Right ventricle myocardium inferior (tissue), 1 donor: ENCODE data around the gene IRF3. TPM values are rescaled to one million over a fixed set of nuclear protein-coding genes. Genes with fewer than 3 reads are reported as not detected.

ENCODE experiments used
- ATAC-seq: fragments of 200-7000 bp; cut with Tn5 transposase; one replicate; pipeline ENCODE4 v1.9.1; 2020; ENCODE audit warnings: mild to moderate bottlenecking, moderate library complexity
- DNase-seq: peaks from one replicate; pipeline ENCODE4 v3.0.0; 2021; ENCODE audit errors: missing footprints
- intact Hi-C: fragments of 100-400 bp; cut with DNase I; formaldehyde crosslinking; loops from one replicate; pipeline ENCODE4 v1.11.0; 2022
- total RNA-seq: library from RNA; stranded (reverse); fragmentation: NEBNext Ultra II Directional; extraction: Animal tissue kit (Norgen Biotek cat#: 25700); gene quantifications from one replicate; pipeline ENCODE4 v1.2.1, GENCODE V29; 2021
- donor health status: DM: no; HTN: yes; CAD: no; lungs with severe emphysema.

The IRF3 gene
- total RNA-seq, 1 donor from 2014 or later: 36.4 TPM

DNA sequence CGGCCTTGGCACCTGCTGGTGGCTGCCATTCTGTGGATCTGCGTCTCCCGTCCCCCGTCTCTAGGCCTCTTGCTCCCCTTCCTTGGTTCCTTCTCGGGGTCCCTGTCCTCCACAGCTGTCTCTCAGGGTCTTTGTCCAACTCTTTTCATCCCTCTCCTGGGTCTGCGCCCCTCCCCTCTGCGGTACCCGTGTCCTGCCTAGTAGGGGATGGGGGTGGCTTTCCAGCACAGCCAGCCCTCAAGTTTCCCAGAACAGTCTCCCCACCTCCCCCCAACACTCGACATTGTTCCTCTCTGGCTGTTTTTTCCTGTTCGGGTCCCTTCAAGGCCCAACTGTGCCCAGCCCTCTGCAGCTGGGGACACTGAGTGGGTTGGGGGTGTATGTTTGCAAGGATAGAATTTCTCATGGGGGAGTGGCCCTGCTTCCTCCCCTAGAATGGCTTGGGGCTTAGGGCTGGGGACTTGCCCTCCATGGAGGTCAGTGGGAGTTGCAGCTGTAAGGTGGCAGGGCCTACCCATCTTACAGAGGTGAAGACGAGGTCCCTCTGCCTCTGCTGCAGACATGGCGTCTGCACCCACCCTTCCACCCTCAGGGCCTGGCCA is 23.0 kb upstream of the IRF3 start:
- no peak for ATAC-seq
- intact Hi-C loops: no loop called here

DNA sequence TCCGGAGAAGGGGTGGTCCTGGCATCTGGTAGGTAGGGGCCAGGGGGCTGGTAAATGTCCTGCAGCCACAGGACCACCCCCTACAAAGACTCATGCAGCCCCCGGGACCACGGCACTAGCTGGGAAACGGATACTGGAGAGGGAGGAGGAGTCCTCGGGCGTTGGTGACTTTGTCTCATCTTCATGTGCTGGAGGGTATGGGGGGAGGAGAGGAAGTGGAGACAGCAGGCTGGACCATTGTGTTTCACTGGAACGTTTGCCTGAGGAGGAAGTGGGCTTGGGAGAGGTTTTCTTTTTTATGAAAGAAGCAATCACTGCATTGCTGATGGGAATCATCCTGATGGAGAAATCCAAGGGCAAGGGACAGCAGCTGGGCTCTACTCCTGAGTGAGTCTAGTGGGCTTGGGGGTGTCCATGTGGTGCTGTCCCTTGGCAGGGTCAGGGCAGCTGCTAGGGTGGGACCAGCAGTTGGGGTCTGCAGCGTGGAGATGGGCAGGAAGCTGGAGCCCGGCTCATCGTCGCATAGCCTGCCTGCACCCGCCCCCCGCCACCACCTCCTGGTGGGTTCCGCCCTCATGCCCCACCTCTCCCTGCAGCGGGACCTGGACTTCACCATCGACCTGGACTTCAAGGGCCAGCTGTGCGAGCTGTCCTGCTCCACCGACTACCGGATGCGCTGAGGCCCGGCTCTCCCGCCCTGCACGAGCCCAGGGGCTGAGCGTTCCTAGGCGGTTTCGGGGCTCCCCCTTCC is 22.1 kb upstream of the IRF3 start:
- intact Hi-C loops: no loop called here

More for the DNA sequence above, 23.0 kb upstream of the IRF3 start:
- no peak for DNase-seq

DNA sequence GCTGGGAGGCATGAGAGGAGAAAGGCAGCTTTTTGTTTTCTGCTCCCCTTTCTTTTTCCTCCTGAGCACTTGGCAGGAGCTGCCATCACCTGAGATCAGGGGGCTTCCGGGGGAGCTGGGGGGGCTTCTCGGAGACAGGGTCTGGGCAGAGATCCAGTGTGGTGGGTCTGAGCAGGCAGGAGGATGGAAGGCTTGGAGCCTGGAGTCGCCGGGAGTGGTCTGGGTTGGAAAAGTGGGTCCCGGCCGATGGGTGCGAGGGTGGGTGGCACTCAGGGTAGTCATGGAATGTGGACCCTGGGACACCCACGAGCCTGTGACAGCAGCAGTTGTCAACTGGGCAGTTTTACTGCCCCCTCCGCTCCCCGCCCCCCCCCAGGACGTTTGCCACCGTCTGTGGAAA is 21.5 kb upstream of the IRF3 start:
- DNase-seq: no peak
- no peak for ATAC-seq
- intact Hi-C loops: no loop called here

More for the DNA sequence above, 22.1 kb upstream of the IRF3 start:
- DNase-seq (no peak), ATAC-seq (no peak)

DNA sequence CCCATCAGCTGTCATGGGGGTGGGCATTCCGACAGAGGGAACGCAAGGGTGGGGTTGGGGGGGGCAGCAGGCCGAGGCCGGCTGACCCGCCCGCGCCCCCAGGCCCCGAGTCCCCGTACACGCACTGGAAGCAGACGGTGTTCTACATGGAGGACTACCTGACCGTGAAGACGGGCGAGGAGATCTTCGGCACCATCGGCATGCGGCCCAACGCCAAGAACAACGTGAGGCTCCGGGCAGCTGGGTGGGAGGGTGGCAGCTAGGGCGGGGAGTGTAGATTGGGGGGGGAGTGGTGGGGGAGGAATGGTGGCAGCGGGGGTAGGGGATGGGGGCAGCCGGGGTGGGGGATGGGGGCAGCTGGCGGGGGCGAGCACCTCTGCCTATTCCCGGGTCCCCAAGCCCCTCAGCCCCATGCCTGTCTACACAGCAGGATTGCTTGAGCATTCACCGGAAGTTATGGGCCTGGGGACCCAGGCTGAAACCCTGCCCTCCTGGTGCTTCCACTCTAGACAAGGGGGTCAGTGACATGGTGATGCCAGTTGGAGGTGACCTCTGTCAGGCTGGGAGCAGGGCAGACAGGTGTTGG is 20.9 kb upstream of the IRF3 start:
- ATAC-seq (no peak), DNase-seq (no peak)
- intact Hi-C loops: no loop called here

DNA sequence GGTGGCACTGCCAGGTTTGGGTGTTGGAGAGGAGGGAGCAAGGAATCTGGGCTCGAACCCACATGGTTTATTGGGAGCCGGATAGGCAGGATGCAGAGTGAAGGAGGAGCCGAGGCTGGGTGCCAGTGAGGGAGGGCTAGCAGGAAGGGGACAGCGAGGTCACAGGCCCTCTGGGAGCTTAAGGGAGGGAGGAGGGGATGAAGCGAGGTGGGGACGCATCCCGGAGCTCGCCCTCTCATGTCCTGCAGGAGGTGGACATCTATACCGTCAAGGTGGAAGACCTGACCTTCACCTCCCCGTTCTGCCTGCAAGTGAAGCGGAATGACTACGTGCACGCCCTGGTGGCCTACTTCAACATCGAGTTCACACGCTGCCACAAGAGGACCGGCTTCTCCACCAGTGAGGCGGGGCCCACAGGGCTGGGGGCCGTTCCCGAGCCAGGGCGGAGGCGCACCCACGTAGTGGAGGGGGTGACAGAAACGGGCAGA is 20.2 kb upstream of the IRF3 start:
- ATAC-seq: no peak
- DNase-seq: no peak
- intact Hi-C loops: no loop called here

DNA sequence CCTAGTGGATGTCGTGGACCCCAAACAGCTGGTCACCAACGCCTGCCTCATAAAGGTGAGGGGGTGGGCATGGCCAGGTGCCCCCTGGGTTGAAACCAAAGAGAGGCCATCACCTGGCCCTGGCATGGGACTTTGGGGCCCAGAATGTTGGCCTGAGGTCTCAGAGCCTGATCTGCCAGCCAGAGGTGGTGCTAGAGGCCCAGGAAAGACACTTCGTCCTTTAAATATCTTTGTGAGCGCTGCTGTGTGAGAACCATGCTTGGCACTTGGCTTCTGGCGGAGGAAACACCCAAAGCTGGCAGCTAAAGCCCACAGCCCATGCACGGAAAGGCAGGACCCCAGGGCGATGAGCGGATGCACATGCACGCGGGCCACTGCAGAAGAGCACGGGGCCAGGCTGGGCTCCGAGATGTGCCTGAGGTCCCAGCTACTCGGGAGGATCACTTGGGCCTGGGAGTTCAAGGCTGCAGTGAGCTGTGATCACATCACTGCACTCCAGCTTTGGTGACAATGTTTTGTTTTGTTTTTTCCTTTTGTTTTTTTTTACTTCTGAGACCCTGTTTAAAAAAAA is 19.4 kb upstream of the IRF3 start:
- ATAC-seq: no peak

DNA sequence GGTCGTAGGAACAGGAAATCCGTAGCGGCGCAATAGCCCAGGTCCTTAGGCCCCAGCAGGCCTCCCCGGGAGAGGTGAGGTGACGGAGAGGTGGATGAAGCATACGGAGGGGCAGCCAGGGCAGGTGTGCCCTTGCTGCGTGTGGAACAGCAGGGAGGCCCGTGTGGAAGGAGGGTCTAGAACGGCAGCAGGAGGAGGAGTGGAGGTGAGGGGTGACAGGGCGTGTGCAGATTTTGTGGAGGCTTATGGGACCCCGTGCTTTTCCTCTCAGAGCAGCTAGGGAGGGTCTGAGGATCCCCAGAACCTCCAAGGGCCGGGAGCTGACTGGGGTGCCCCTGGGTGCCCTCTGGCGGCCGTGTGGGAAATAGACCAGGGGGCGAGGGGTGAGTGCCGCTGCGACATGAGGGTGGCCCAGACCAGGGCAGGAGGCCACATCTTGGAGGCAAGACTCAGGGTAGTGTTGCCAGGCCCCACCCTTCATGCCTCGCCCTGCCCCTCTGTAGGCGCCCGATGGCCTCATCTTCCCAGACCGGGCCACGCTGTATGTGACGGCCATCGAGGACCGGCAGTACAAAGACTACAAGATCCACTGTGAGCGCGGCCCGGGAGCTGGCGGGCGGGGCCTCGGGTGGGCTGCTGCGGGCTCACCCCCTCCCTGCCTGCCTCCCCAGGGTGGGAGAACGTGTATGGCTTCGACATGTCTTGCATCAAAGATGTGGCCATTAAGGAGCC is 18.8 kb upstream of the IRF3 start:
- peak; percentile 57 for DNase-seq
- intact Hi-C loops: no loop called here
- ATAC-seq: no peak

More for the DNA sequence above, 19.4 kb upstream of the IRF3 start:
- no peak for DNase-seq
- intact Hi-C loops: no loop called here

DNA sequence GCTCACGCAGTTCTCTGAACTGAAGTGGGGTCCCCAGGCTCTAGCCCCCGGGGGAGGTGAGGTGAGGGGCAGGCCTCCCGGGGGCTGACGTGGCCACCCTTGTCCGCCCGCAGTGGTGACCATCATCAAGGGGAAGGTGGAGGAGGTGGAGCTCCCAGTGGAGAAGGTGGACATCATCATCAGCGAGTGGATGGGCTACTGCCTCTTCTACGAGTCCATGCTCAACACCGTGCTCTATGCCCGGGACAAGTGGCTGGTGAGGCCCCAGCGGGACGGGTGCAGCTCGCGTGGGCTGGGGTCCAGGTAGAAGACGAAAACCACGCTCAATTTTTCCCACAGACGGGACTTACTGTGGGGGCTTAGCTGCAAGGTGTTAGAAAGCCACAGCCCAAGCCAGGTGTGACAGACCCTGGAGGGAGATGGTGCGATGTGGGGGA is 18.2 kb upstream of the IRF3 start:
- intact Hi-C loops: no loop called here
- DNase-seq: peak; percentile 11
- no peak for ATAC-seq

DNA sequence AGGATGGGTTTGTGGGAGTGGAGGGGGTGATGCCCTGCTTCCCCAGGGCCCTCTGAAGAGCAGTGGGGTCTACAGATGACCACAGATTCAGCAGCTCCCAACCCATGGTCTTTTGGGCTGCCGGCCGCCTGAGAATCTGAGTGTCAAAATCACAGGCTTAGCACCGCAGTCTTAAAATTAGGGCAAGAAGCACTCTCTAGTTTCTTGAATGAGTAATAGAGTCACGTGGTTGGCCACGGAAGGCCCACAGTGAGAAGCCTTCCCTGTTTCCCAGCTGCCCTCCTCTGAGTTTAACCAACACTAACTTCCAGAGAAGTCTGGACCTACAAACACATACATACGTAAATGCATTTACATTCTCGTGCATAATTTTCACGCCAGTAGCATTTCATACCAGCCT is 16.6 kb upstream of the IRF3 start:
- peak; percentile 6 for DNase-seq
- ATAC-seq: no peak
- intact Hi-C loops: no loop called here

DNA sequence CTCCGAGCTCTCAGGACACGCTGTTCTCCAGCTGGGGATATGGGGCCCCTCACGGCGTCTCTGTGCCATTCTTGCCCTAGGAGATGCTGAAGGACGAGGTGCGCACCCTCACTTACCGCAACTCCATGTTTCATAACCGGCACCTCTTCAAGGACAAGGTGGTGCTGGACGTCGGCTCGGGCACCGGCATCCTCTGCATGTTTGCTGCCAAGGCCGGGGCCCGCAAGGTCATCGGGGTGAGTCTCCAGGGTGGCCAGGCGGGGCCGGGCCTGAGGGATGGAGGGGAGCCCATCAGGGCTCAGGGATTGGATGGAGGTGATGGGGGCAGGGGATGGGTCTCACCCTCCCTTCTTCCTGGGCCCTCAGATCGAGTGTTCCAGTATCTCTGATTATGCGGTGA is 16.2 kb upstream of the IRF3 start:
- intact Hi-C loops: no loop called here
- ATAC-seq: no peak

DNA sequence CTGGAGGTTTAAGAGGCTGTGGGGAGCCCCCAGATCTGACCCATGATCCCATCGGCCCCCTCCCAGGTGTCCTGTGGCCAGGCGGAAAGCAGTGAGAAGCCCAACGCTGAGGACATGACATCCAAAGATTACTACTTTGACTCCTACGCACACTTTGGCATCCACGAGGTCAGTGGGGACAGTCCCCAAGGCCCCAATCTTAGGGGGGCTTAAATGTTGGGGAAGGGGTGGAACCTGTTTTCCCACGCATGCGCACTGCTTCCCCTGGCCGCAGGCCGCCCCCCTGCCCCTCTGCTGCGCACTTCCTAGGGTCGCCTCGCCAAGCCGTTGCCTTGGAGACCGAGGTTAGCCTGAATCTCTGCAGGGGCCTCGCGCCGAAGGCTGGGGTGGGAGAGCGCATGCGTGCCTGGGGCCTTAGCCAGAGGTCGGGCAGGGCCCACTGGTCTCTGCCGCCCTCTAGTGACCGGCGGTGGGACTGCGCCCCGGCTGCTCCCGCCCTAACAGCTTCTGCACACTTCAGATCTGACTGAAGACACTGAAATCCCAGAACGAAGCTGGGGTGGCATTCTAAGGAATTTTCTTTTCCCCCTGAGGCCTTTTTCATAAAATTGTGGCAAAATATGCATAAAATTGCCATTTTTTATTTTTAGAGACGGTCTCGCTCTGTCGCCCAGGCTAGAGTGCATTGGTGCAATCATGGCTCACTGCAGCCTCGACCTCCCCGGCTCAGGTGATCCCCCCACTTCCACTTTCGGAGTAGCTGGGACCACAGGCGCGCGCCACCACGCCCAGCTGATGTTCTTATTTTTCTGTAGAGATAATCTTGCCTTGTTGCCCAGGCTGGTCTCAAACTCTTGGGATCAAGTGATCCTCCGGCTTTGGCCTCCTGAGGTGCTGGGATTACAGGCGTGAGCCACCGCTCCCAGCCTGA is 15.0 kb upstream of the IRF3 start:
- ATAC-seq (no peak), DNase-seq (peak; percentile 95)
- intact Hi-C loops: no loop called here

More for the DNA sequence above, 16.2 kb upstream of the IRF3 start:
- peak; percentile 33 for DNase-seq

DNA sequence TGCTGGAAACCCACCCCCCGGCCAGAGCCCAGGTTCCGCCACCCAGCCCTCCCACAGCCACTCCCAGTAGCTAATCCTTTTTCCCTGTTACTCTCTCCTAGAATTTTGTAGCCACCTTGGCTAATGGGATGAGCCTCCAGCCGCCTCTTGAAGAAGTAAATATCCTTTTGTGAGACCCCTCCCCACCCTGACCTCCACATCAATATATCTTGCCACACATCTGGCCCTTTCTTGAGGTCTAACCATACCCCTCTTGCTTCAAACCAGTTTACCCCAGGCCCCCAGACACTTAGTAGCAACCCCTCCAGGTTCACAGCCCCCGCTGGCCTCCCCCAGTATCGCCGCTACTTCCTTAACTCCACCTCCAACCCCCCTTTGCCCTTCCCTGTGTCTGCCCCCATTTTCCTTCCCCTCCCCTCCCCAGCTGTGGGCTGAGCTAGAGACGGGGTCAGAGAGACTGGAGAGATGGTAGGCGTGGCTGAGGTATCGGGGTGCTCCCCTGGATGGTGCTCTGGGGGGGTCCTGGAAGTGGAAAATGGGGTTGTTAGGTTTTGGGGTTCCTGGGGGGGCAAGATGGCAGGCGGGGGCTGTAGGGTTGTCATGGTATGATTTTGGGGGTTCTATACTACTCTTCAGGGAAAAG is 14.2 kb upstream of the IRF3 start:
- ATAC-seq (no peak), DNase-seq (peak; percentile 11)
- intact Hi-C loops: loop anchor here (5.0 kb wide), 2 partner anchors 197 to 228 kb away; partner anchors contain the start of genes AKT1S1, ALDH16A1, PIH1D1 and TBC1D17

DNA sequence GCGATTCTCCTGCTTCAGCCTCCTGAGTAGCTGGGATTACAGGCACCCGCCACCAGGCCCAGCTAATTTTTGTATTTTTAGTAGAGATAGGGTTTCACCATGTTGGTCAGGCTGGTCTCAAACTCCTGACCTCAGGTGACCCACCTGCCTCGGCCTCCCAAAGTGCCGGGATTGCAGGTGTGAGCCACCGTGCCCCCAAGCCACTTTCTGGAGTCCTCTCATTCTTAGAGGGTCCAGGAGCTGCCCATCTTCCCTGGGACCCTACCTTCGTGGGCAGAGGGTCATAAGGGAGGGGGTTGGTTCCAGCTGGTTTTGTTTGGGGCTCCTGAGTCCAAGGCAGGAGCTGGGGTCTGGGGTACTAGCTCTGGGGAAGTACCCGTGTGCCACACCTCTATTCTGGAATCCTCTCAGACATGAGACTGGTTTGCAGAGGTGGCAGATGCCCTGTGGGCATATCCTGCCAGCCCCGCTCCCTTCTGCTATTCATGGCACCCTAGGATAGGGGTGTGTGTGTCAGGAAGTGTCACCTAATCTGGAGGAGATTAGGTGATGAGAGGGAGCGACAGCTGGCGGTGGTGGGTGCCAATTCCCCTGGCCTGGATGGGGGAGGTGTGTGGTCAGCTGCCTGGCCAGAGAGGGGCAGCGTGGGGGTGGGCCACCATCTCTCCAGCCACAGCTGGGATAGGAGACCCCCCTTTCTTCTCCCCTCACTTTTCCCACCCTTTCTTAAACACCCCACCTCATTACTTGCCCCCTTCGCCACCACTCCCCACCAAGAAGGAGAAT is 13.5 kb upstream of the IRF3 start:
- DNase-seq: peak; percentile 20
- intact Hi-C loops: loop anchor here (5.0 kb wide), 2 partner anchors 198 to 227 kb away; partner anchors contain the start of genes AKT1S1, ALDH16A1, PIH1D1 and TBC1D17
- no peak for ATAC-seq

DNA sequence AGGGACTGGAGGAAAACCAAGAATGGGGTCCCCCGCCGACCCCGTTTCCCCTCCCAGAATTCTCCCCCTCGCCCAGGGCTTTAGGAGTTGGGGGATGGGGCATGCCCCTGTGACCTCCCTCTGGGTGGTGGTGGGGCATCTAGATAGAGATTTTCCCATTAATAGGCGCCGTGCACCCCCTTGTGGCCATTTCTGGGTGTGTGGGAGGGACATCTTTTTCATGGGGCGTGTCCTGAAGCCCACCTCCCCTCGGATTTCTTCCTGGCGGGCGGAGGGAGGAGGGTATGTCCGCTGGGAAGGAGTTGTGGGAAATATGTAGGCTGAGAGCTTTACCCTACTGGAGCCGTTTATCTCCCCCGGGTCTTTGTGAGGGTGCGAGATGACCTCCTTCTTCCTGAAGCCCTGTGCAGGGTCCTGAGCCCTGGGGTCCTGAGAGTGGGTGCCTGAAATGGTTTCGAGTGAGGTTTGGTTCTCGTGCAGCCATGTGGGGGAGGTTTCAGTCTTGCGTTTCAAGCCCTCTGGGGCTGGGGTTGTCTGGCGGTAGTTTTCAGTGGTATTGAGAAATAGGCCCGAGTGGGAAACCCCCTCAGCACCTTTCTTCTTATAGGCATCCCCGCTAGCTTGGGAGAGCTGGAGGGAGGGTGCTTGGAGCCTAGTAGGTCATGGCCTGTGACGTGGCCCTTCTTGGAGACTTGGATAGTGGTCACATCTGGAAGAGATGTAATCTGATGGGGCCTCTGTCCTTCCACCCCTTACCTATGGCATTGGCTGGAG is 12.4 kb upstream of the IRF3 start:
- DNase-seq: peak; percentile 83
- ATAC-seq: no peak
- intact Hi-C loops: loop anchor here (1.0 to 5.0 kb wide), 5 partner anchors 37 to 226 kb away; partner anchors contain the start of genes AKT1S1, ALDH16A1, FUZ and PIH1D1

DNA sequence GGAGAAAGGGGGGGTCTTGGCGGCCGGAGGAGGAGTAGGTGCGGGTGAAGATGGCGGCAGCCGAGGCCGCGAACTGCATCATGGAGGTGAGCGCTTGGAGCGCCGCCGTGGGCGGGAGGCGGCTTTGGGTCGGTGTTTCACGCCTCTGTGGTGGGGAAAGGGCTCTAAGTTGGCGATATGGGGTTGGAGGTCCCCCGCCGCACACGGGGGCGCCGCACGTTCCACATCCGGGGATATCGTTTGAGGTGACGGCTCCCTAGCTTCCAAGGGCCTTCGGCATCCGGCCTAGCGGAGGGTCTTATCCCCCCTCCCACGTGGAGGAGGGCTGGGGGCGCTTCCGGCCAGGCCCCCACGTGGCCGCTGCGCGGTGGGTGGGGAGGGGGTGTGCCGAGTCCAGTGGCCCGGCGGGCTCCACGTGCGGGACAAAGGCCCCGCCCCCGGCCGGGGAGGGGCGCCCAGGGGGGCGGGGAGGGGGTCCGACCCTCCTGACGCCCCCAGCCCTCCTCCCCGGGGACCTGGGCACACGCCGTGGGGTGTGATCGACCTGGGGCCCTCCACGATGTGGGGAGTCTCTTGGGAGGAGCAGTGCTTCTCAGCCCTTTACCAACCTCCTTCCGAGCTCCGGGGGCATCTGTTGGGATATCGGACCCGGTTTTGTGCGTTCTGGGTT is 11.7 kb upstream of the IRF3 start, which contains the start of gene PRMT1:
TSS of gene PRMT1 (plus strand) at position 41 of the 670 bp plus-strand sequence. CDS start at position 51, 10 bp downstream.
- ATAC-seq: no peak
- DNase-seq: no peak
- intact Hi-C loops: loop anchor here (1.0 to 5.0 kb wide), 5 partner anchors 37 to 225 kb away; partner anchors contain the start of genes AKT1S1, ALDH16A1, FUZ and PIH1D1
